ENCODE results near the gene CUEDC2. TPM values are rescaled to one million over a fixed set of nuclear protein-coding genes. Genes with fewer than 3 reads are reported as not detected.

The CUEDC2 gene
- total and polyA plus RNA-seq, 4 donors: 14.4 to 36.1 (median 24.1) TPM

- TF ChIP-seq EGR1 (IDR thresholded peaks at IDR 0.05; ENCODE audit: low read depth in 2 of 2): no peak
- no peak for TF ChIP-seq YY1 (IDR thresholded peaks at IDR 0.05)
- no peak for TF ChIP-seq SP1 (IDR thresholded peaks at IDR 0.05)
These were observed 34.9 kb downstream of the CUEDC2 start (continued) for GRCh38 chr10:102397222-102398171.

GRCh38 chr10:102396730-102397151 is 35.6 kb downstream of the CUEDC2 start:
- H3K9me3 ChIP-seq (ENCODE audit: control insufficient read depth in 4 of 4, low read length in 3 of 4): no peaks in the 10 kb centered on the region
- peaks cover 11 to 37% (median 17%) of the 10 kb centered on the region in 4 donors for H3K4me1 ChIP-seq (ENCODE audit: control insufficient read depth in 4 of 4, insufficient read depth in 4 of 4, low read length in 3 of 4)
- peak overlapping the region in 1 of 2 donors; percentile 96 for H3K27ac ChIP-seq (ENCODE audit: low read depth in 1 of 2, low read length in 2 of 2)
- H3K27me3 ChIP-seq (ENCODE audit: control insufficient read depth in 4 of 4, insufficient read depth in 4 of 4, low read length in 3 of 4): no peaks in the 10 kb centered on the region
- peaks cover 0 to 19% (median 2%) of the 10 kb centered on the region in 4 donors for H3K36me3 ChIP-seq (ENCODE audit: control insufficient read depth in 4 of 4, insufficient read depth in 3 of 4, low read depth in 1 of 4, low read length in 3 of 4)
- no peak for DNase-seq (ENCODE audit: low spot score)
- H3K4me3 ChIP-seq (ENCODE audit: low read depth in 1 of 3, low read length in 3 of 3): peak overlapping the region in 1 of 3 donors; percentile 87
- H3K9ac ChIP-seq (ENCODE audit: low read depth in 1 of 2, low read length in 2 of 2): no peak overlapping the region
- TF ChIP-seq TAF1 (conservative IDR thresholded peaks at IDR 0.05): no peak
- no peak for TF ChIP-seq GABPA (IDR thresholded peaks at IDR 0.05 in 1 of 2, conservative IDR thresholded peaks at IDR 0.05 in 1 of 2)
- no peak for TF ChIP-seq FOXA2 (IDR thresholded peaks at IDR 0.05)
- no peak for TF ChIP-seq SP1 (IDR thresholded peaks at IDR 0.05)
- TF ChIP-seq FOXA1 (IDR thresholded peaks at IDR 0.05): no peak
- no peak for TF ChIP-seq YY1 (IDR thresholded peaks at IDR 0.05)
- no peak for TF ChIP-seq ZBTB33 (IDR thresholded peaks at IDR 0.05)
- TF ChIP-seq MAX (IDR thresholded peaks at IDR 0.05): no peak
- WGBS: 93% methylated on average over 12 of the region's 12 CpGs

GRCh38 chr10:102396317-102396650 is 36.1 kb downstream of the CUEDC2 start:
- WGBS: 51% methylated on average over 4 of the region's 4 CpGs
- peaks cover 11 to 37% (median 17%) of the 10 kb centered on the region in 4 donors for H3K4me1 ChIP-seq (ENCODE audit: control insufficient read depth in 4 of 4, insufficient read depth in 4 of 4, low read length in 3 of 4)

GRCh38 chr10:102395400-102396316 is 36.7 kb downstream of the CUEDC2 start, which contains the start of gene NFKB2:
NFKB2 (plus strand) TSS chr10:102395705; CDS start chr10:102395960, 255 bp downstream.
- WGBS: under 1% methylated on average over 42 of the region's 42 CpGs
- peak within 1 kb of the TSS; percentile 84 to 92 (median 87) for H3K4me3 ChIP-seq (ENCODE audit: low read depth in 1 of 3, low read length in 3 of 3)
- peak; percentile 91 for DNase-seq (ENCODE audit: low spot score)
- H3K9me3 ChIP-seq (ENCODE audit: control insufficient read depth in 4 of 4, low read length in 3 of 4): no peaks in the 10 kb centered on the region
- H3K9ac ChIP-seq (ENCODE audit: low read depth in 1 of 2, low read length in 2 of 2): peak within 1 kb of the TSS; percentile 67 to 82
- peaks cover 11 to 37% (median 17%) of the 10 kb centered on the region in 4 donors for H3K4me1 ChIP-seq (ENCODE audit: control insufficient read depth in 4 of 4, insufficient read depth in 4 of 4, low read length in 3 of 4)
- no peaks in the 10 kb centered on the region for H3K27me3 ChIP-seq (ENCODE audit: control insufficient read depth in 4 of 4, insufficient read depth in 4 of 4, low read length in 3 of 4)
- peaks cover 0 to 8% (median 1%) of the 10 kb centered on the region in 4 donors for H3K36me3 ChIP-seq (ENCODE audit: control insufficient read depth in 4 of 4, insufficient read depth in 3 of 4, low read depth in 1 of 4, low read length in 3 of 4)
- H3K27ac ChIP-seq (ENCODE audit: low read depth in 1 of 2, low read length in 2 of 2): peak within 1 kb of the TSS; percentile 96 to 99
- TF ChIP-seq CTCF (IDR thresholded peaks at IDR 0.05; ENCODE audit: low read depth, low read length, missing input control): no peak
- TF ChIP-seq NR2F2 (IDR thresholded peaks at IDR 0.05): no peak
- TF ChIP-seq FOXA1 (IDR thresholded peaks at IDR 0.05): no peak
- TF ChIP-seq EGR1 (IDR thresholded peaks at IDR 0.05; ENCODE audit: low read depth in 2 of 2): no peak
- peak; percentile 67 for TF ChIP-seq SP1 (IDR thresholded peaks at IDR 0.05)
- TF ChIP-seq GABPA (IDR thresholded peaks at IDR 0.05 in 1 of 2, conservative IDR thresholded peaks at IDR 0.05 in 1 of 2): peak in 1 of 2 donors; percentile 72
- peak in 1 of 2 donors; percentile 20 for TF ChIP-seq JUND (IDR thresholded peaks at IDR 0.05)
- TF ChIP-seq MAX (IDR thresholded peaks at IDR 0.05): no peak

More at GRCh38 chr10:102396317-102396650, 36.1 kb downstream of the CUEDC2 start:
- Histone ChIP-seq H3K27ac (ENCODE audit: low read depth in 1 of 2, low read length in 2 of 2) (peak overlapping the region; percentile 96 to 99), H3K9ac (ENCODE audit: low read depth in 1 of 2, low read length in 2 of 2) (peak overlapping the region; percentile 2 to 53), H3K27me3 (ENCODE audit: control insufficient read depth in 4 of 4, insufficient read depth in 4 of 4, low read length in 3 of 4) (no peaks in the 10 kb centered on the region), H3K9me3 (ENCODE audit: control insufficient read depth in 4 of 4, low read length in 3 of 4) (no peaks in the 10 kb centered on the region), H3K4me3 (ENCODE audit: low read depth in 1 of 3, low read length in 3 of 3) (peak overlapping the region; percentile 78 to 87 (median 84)), H3K36me3 (ENCODE audit: control insufficient read depth in 4 of 4, insufficient read depth in 3 of 4, low read depth in 1 of 4, low read length in 3 of 4) (peaks cover 0 to 15% (median 1%) of the 10 kb centered on the region in 4 donors)
- TF ChIP-seq FOXA2 (IDR thresholded peaks at IDR 0.05): no peak
- peak in 1 of 2 donors; percentile 49 for TF ChIP-seq RXRA (IDR thresholded peaks at IDR 0.05)
- no peak for DNase-seq (ENCODE audit: low spot score)

All from liver (tissue), 9 donors.